ENCODE measurements around the gene PTRH2. TPM values are rescaled to one million over a fixed set of nuclear protein-coding genes. Genes with fewer than 3 reads are reported as not detected.

PTRH2 gene
- total RNA-seq, 1 experiment from 2014 or later = 59.6 TPM

GRCh38 chr17:59669411-59669810, 37.8 kb downstream of the PTRH2 start:
- ATAC-seq (peak; percentile 43), DNase-seq (ENCODE audit: low read depth, low spot score) (no peak)
- intact Hi-C loops (cut with micrococcal nuclease) = no loop called here
- Histone ChIP-seq H3K79me2 (ENCODE audit: insufficient read depth, low read length) (peaks cover 94% of the 10 kb centered on the region), H3K4me1 (ENCODE audit: control insufficient read depth in 1 of 2, insufficient read depth in 2 of 2, low read length in 2 of 2) (peaks cover 25 to 50% of the 10 kb centered on the region in 2 experiments), H3K9ac (ENCODE audit: low read length) (no peak overlapping the region), H3K27ac (ENCODE audit: low read depth, low read length) (peak overlapping the region; percentile 74), H3K27me3 (ENCODE audit: insufficient read depth, low read length) (no peaks in the 10 kb centered on the region), H3K9me3 (ENCODE audit: control insufficient read depth in 1 of 2, insufficient read depth in 1 of 2, low read depth in 1 of 2, low read length in 2 of 2) (no peaks in the 10 kb centered on the region), H2AFZ (ENCODE audit: low read depth, low read length, poor library complexity, severe bottlenecking) (no peak overlapping the region), H3K4me2 (ENCODE audit: low read length) (peak overlapping the region; percentile 31; the same call in 1 of the 2 replicates), H3K36me3 (ENCODE audit: control insufficient read depth in 1 of 2, insufficient read depth in 2 of 2, low read length in 2 of 2) (peaks cover 66 to 80% of the 10 kb centered on the region in 2 experiments), H3K4me3 (replicated peaks in 1 of 2; ENCODE audit: low read depth in 1 of 2, low read length in 2 of 2) (no peak overlapping the region), H4K20me1 (ENCODE audit: insufficient read depth) (peaks cover 10% of the 10 kb centered on the region; the same call in 1 of the 2 replicates), H3K9me2 (ENCODE audit: insufficient read depth) (no peaks in the 10 kb centered on the region)
- BruUV-seq (replicated peaks) = no TSS peak
- TF ChIP-seq EZH2phosphoT487 (IDR thresholded peaks at IDR 0.05; ENCODE audit: borderline replicate concordance) (no peak), ELF1 (IDR thresholded peaks at IDR 0.05; ENCODE audit: borderline replicate concordance, low read depth) (no peak), EGR1 (IDR thresholded peaks at IDR 0.05; ENCODE audit: low read depth) (no peak), JUND (IDR thresholded peaks at IDR 0.05) (no peak), FOSL1 (IDR thresholded peaks at IDR 0.05; ENCODE audit: low read depth) (no peak), CEBPB (IDR thresholded peaks at IDR 0.05; ENCODE audit: low read depth) (no peak), YY1 (IDR thresholded peaks at IDR 0.05; ENCODE audit: extremely low read depth, insufficient replicate concordance, low read depth, low read length) (no peak), ZFX (IDR thresholded peaks at IDR 0.05) (no peak), EZH2 (IDR thresholded peaks at IDR 0.05) (no peak), RAD21 (IDR thresholded peaks at IDR 0.05; ENCODE audit: low read depth) (no peak)
- ChIA-PET RAD21 (ENCODE audit: low non-redundant PET in 1 of 2, low total read pairs in 2 of 2, uncharacterized antibody in 2 of 2, unreplicated experiment in 2 of 2) (no interaction called here), POLR2A (no interaction called here), CTCF (no interaction called here)

- Histone ChIP-seq H3K27me3 (ENCODE audit: insufficient read depth, low read length) (no peaks in the 10 kb centered on the region), H3K36me3 (ENCODE audit: control insufficient read depth in 1 of 2, insufficient read depth in 2 of 2, low read length in 2 of 2) (peaks cover 66 to 79% of the 10 kb centered on the region in 2 experiments)
- RAD21 ChIA-PET (ENCODE audit: low non-redundant PET in 1 of 2, low total read pairs in 2 of 2, uncharacterized antibody in 2 of 2, unreplicated experiment in 2 of 2) = no interaction called here
- TF ChIP-seq EZH2 (IDR thresholded peaks at IDR 0.05) (no peak), YY1 (IDR thresholded peaks at IDR 0.05; ENCODE audit: extremely low read depth, insufficient replicate concordance, low read depth, low read length) (no peak), POLR2AphosphoS5 (IDR thresholded peaks at IDR 0.05; ENCODE audit: low read depth, low read length) (no peak), ATF3 (IDR thresholded peaks at IDR 0.05) (no peak), ZBTB33 (IDR thresholded peaks at IDR 0.05; ENCODE audit: extremely low read depth, insufficient replicate concordance, low read length) (no peak), FOSL1 (IDR thresholded peaks at IDR 0.05; ENCODE audit: low read depth) (peak; percentile 60; the same call in 1 of the 2 replicates), MAX (IDR thresholded peaks at IDR 0.05) (no peak), SRF (IDR thresholded peaks at IDR 0.05; ENCODE audit: low read depth) (no peak), REST (IDR thresholded peaks at IDR 0.05; ENCODE audit: low read depth) (no peak), POLR2A (IDR thresholded peaks at IDR 0.05; ENCODE audit: borderline replicate concordance, extremely low read depth, insufficient read depth, insufficient read length) (no peak)
These were observed 38.4 kb downstream of the PTRH2 start for GRCh38 chr17:59668816-59669215.

More at GRCh38 chr17:59668816-59669215, 38.4 kb downstream of the PTRH2 start:
- H3K9me3 ChIP-seq (ENCODE audit: control insufficient read depth in 1 of 2, insufficient read depth in 1 of 2, low read depth in 1 of 2, low read length in 2 of 2) = no peaks in the 10 kb centered on the region
- no peak overlapping the region for H3K9ac ChIP-seq (ENCODE audit: low read length)
- POLR2A ChIA-PET = no interaction called here
- peak overlapping the region; percentile 31 for H3K4me2 ChIP-seq (ENCODE audit: low read length)
- CTCF ChIA-PET = no interaction called here
- H3K9me2 ChIP-seq (ENCODE audit: insufficient read depth) = no peaks in the 10 kb centered on the region
- peaks cover 96% of the 10 kb centered on the region for H3K79me2 ChIP-seq (ENCODE audit: insufficient read depth, low read length)
- H3K27ac ChIP-seq (ENCODE audit: low read depth, low read length) = peak overlapping the region; percentile 74; the same call in 1 of the 2 replicates
- BruUV-seq (replicated peaks) = no TSS peak
- no peak overlapping the region for H3K4me3 ChIP-seq (replicated peaks in 1 of 2; ENCODE audit: low read depth in 1 of 2, low read length in 2 of 2)
- H2AFZ ChIP-seq (ENCODE audit: low read depth, low read length, poor library complexity, severe bottlenecking) = no peak overlapping the region
- H4K20me1 ChIP-seq (ENCODE audit: insufficient read depth) = peaks cover 10% of the 10 kb centered on the region; the same call in 1 of the 2 replicates
- DNase-seq (ENCODE audit: low read depth, low spot score) (peak; percentile 49), ATAC-seq (peak; percentile 66)
- intact Hi-C loops (cut with micrococcal nuclease) = no loop called here
- H3K4me1 ChIP-seq (ENCODE audit: control insufficient read depth in 1 of 2, insufficient read depth in 2 of 2, low read length in 2 of 2) = peaks cover 25 to 50% of the 10 kb centered on the region in 2 experiments
